Activated B cell treated with CpG ODN at 0.5 μM for 24 hours (primary cell): ENCODE data around the gene TMC8. TPM values are rescaled to one million over a fixed set of nuclear protein-coding genes. Genes with fewer than 3 reads are reported as not detected.

ENCODE experiments used
- ATAC-seq: fragments of 200-7000 bp; cut with Tn5 transposase; one replicate; pipeline ENCODE4 v1.10.0; 2021; ENCODE audit warnings: low read depth, mild to moderate bottlenecking, moderate library complexity
- CTCF ChIA-PET: fragments of 350-600 bp; sonication (Branson Sonifier 250); formaldehyde crosslinking; loops from one replicate; lab custom pipeline; 2021; ENCODE audit warnings: antibody characterized with exemption; lab: Charles Lee
- POLR2A ChIA-PET: fragments of 350-600 bp; sonication (Branson Sonifier 250); formaldehyde crosslinking; loops from one replicate; lab custom pipeline; 2021; ENCODE audit warnings: antibody characterized with exemption; lab: Charles Lee
- DNase-seq: peaks from one replicate; pipeline ENCODE4 v3.0.0; 2022
- H3K27ac Mint-ChIP-seq: one replicate; pipeline ENCODE4 v1.8.0; 2020; ENCODE audit warnings: mixed read lengths
- H3K27me3 Mint-ChIP-seq: one replicate; pipeline ENCODE4 v1.8.0; 2021; ENCODE audit warnings: mixed read lengths
- H3K36me3 Mint-ChIP-seq: one replicate; pipeline ENCODE4 v1.8.0; 2021; ENCODE audit warnings: low read depth, mixed read lengths
- H3K4me1 Mint-ChIP-seq: one replicate; pipeline ENCODE4 v1.8.0; 2021; ENCODE audit warnings: mixed read lengths
- H3K4me3 Mint-ChIP-seq: one replicate; pipeline ENCODE4 v1.8.0; 2020; ENCODE audit warnings: mild to moderate bottlenecking, mixed read lengths
- H3K9me3 Mint-ChIP-seq: one replicate; pipeline ENCODE4 v1.8.0; 2020; ENCODE audit warnings: mixed read lengths
- intact Hi-C: fragments of 100-400 bp; cut with micrococcal nuclease; formaldehyde crosslinking; loops from one replicate; pipeline ENCODE4 v1.15.1; 2024
- total RNA-seq: library from RNA; stranded (reverse); gene quantifications from 2 replicates; pipeline ENCODE4 v1.2.3, GENCODE V29; 2022
- TF ChIP-seq, protein P1 (sequence below): fragments of 200-600 bp; IDR thresholded peaks from one replicate; pipeline ENCODE4 v1.8.0; 2022; ENCODE audit warnings: antibody characterized with exemption, mild to moderate bottlenecking

TMC8 gene
- total RNA-seq, 1 donor from 2014 or later = 181 TPM

DNA sequence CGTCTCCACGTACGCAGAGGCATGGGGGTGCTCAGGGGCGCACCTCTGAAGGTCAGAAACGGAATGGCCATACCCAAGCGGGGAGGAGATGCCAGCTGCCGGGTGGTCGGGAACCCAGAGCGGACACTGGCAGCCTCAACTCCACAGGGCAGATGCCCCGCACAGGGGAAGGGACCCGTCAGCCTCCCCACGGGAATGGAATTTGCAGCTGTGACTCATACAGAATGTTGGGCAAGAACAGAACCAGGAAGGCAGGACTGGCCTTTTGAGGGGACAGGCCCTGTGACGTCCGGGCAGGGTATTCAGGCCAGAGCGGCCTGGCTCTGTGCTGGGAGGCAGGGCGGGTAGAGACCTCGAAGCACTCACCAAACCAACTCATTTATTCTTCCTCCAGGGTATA is 48.8 kb downstream of the TMC8 start:
- intact Hi-C loops = loop anchor here (5.0 kb wide), 1 partner anchor 243 kb away; no protein-coding TSS in a partner anchor
- Mint-ChIP-seq H3K27me3 (no peaks in the 10 kb centered on the region), H3K4me3 (no peak overlapping the region), H3K4me1 (peaks cover 53% of the 10 kb centered on the region), H3K27ac (no peak overlapping the region), H3K9me3 (no peaks in the 10 kb centered on the region), H3K36me3 (peaks cover 16% of the 10 kb centered on the region)
- ChIA-PET POLR2A (interaction anchor here (0.8 to 33.1 kb wide), 3 partner anchors 10 to 38 kb away, joined by 3 to 2404 read pairs (median 4); partner anchors contain the start of genes C17orf99, TMC6 and TMC8), CTCF (interaction anchor here (9.7 kb wide), 1 partner anchor 48 kb away, joined by 220 read pairs; the partner anchor contains the start of genes TMC6 and TMC8)
- DNase-seq (no peak), ATAC-seq (no peak)
- TF ChIP-seq, protein P1, sequence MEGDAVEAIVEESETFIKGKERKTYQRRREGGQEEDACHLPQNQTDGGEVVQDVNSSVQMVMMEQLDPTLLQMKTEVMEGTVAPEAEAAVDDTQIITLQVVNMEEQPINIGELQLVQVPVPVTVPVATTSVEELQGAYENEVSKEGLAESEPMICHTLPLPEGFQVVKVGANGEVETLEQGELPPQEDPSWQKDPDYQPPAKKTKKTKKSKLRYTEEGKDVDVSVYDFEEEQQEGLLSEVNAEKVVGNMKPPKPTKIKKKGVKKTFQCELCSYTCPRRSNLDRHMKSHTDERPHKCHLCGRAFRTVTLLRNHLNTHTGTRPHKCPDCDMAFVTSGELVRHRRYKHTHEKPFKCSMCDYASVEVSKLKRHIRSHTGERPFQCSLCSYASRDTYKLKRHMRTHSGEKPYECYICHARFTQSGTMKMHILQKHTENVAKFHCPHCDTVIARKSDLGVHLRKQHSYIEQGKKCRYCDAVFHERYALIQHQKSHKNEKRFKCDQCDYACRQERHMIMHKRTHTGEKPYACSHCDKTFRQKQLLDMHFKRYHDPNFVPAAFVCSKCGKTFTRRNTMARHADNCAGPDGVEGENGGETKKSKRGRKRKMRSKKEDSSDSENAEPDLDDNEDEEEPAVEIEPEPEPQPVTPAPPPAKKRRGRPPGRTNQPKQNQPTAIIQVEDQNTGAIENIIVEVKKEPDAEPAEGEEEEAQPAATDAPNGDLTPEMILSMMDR = no peak

DNA sequence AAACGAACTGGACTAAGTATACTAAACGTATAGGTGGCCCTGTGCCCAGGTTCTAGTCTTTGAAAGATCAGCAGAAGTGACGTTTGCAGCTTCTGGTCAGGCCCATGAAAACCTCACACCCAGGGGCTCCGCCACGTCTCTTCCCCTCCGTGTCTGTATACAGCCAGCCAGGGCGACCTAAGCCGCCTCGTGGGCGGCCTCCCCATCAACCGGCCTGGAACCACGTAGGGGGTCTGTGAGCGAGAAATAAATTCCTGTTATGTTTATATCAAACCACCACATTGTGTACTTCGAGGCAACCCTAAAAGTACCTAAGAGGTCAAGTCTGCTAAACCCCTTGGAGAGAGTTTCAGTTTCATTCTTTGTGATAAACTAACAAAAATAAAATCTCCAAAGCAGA is 49.5 kb downstream of the TMC8 start:
- Mint-ChIP-seq H3K4me1 (peaks cover 45% of the 10 kb centered on the region), H3K36me3 (peaks cover 12% of the 10 kb centered on the region), H3K4me3 (no peak overlapping the region), H3K9me3 (no peaks in the 10 kb centered on the region), H3K27me3 (no peaks in the 10 kb centered on the region), H3K27ac (peak overlapping the region; percentile 8)
- no peak for DNase-seq
- ChIA-PET CTCF (interaction anchor here (9.7 kb wide), 1 partner anchor 49 kb away, joined by 220 read pairs; the partner anchor contains the start of genes TMC6 and TMC8), POLR2A (interaction anchor here (33.1 kb wide), 1 partner anchor 39 kb away, joined by 2404 read pairs; the partner anchor contains the start of genes C17orf99, TMC6 and TMC8)
- no peak for ATAC-seq
- intact Hi-C loops = no loop called here
- TF ChIP-seq, protein P1 = no peak

DNA sequence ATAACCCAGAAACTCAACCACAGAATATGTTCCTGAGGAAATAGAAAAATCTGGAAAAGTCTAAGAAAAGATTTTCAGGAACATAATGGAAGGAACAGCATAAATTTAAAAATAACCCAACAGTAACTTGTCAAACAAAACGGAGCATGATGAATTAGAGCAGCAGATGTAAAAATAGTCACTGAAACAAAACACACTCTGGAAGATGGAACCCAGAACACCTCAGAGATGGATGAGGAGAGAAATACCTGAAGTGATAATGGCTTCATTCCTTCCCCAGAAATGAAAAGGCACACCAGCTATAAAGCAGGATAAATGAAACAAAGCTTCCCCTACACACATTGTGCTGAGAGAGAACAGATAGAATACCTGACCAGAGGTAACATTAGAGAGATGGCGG is 49.9 kb downstream of the TMC8 start:
- Mint-ChIP-seq H3K27me3 (no peaks in the 10 kb centered on the region), H3K36me3 (peaks cover 8% of the 10 kb centered on the region), H3K9me3 (no peaks in the 10 kb centered on the region), H3K4me1 (peaks cover 41% of the 10 kb centered on the region), H3K27ac (peak overlapping the region; percentile 8), H3K4me3 (no peak overlapping the region)
- DNase-seq (no peak), ATAC-seq (no peak)
- ChIA-PET POLR2A (interaction anchor here (33.1 kb wide), 1 partner anchor 39 kb away, joined by 2404 read pairs; the partner anchor contains the start of genes C17orf99, TMC6 and TMC8), CTCF (no interaction called here)
- TF ChIP-seq, protein P1 = no peak
- intact Hi-C loops = no loop called here

- no peak overlapping the region for H3K4me3 Mint-ChIP-seq
- ChIA-PET CTCF (no interaction called here), POLR2A (interaction anchor here (2.4 to 33.1 kb wide), 2 partner anchors 8 to 41 kb away, joined by 7 to 2404 read pairs; partner anchors contain the start of genes C17orf99, TMC6 and TMC8)
- ATAC-seq = no peak
- peaks cover 30% of the 10 kb centered on the region for H3K4me1 Mint-ChIP-seq
- no peak for DNase-seq
- no peaks in the 10 kb centered on the region for H3K9me3 Mint-ChIP-seq
- intact Hi-C loops = no loop called here
- TF ChIP-seq, protein P1 = no peak
- no peak overlapping the region for H3K27ac Mint-ChIP-seq
- H3K36me3 Mint-ChIP-seq = no peaks in the 10 kb centered on the region
- H3K27me3 Mint-ChIP-seq = no peaks in the 10 kb centered on the region
Measured at GRCh38 chr17:78182504-78182903, 51.9 kb downstream of the TMC8 start.

GRCh38 chr17:78183916-78184315 is 53.3 kb downstream of the TMC8 start:
- ChIA-PET CTCF (interaction anchor here (0.9 to 1.2 kb wide), 3 partner anchors 10 to 70 kb away, joined by 3 read pairs; no protein-coding TSS in a partner anchor), POLR2A (interaction anchor here (2.4 to 33.1 kb wide), 2 partner anchors 9 to 43 kb away, joined by 7 to 2404 read pairs; partner anchors contain the start of genes C17orf99, TMC6 and TMC8)
- H3K27me3 Mint-ChIP-seq = no peaks in the 10 kb centered on the region
- intact Hi-C loops = no loop called here
- TF ChIP-seq, protein P1 = no peak
- no peaks in the 10 kb centered on the region for H3K9me3 Mint-ChIP-seq
- ATAC-seq (no peak), DNase-seq (no peak)
- no peak overlapping the region for H3K4me3 Mint-ChIP-seq
- H3K27ac Mint-ChIP-seq = no peak overlapping the region
- H3K4me1 Mint-ChIP-seq = peaks cover 33% of the 10 kb centered on the region
- H3K36me3 Mint-ChIP-seq = no peaks in the 10 kb centered on the region
